ENCODE results near the gene RPL10.
A peak's percentile ranks its signal among the peaks of the same experiment; 100 is the strongest.

Gene RPL10

GRCh38 chrX:154363706-154364439, 34.3 kb upstream of the RPL10 start:
- no peak for DNase-seq

GRCh38 chrX:154365052-154365600, 33.1 kb upstream of the RPL10 start:
- no peak for DNase-seq

- DNase-seq: no peak
Observed at GRCh38 chrX:154365997-154366665, 32.0 kb upstream of the RPL10 start.

GRCh38 chrX:154366666-154367055, 31.5 kb upstream of the RPL10 start:
- DNase-seq: no peak

- no peak for DNase-seq
Observed at GRCh38 chrX:154367474-154368308, 30.5 kb upstream of the RPL10 start.

GRCh38 chrX:154368630-154369448, 29.3 kb upstream of the RPL10 start:
- DNase-seq: peak; percentile 97

GRCh38 chrX:154369449-154370299, 28.5 kb upstream of the RPL10 start:
- peak; percentile 81 for DNase-seq

- peak; percentile 10 for DNase-seq
Observed at GRCh38 chrX:154370300-154371016, 27.7 kb upstream of the RPL10 start.

GRCh38 chrX:154371017-154371788, 27.0 kb upstream of the RPL10 start:
- DNase-seq: peak; percentile 94

GRCh38 chrX:154371789-154372300, 26.3 kb upstream of the RPL10 start:
- DNase-seq: no peak

GRCh38 chrX:154372612-154373022, 25.6 kb upstream of the RPL10 start:
- peak; percentile 29 for DNase-seq

GRCh38 chrX:154373340-154374306, 24.6 kb upstream of the RPL10 start:
- peak; percentile 44 for DNase-seq

- DNase-seq: peak; percentile 18
Observed at GRCh38 chrX:154374313-154375155, 23.6 kb upstream of the RPL10 start, which contains the start of gene FLNA. TSS of gene FLNA (minus strand) at chrX:154374634. CDS start at chrX:154371245, 3,389 bp downstream.

- no peak for DNase-seq
Observed at GRCh38 chrX:154375156-154375504, 23.0 kb upstream of the RPL10 start.

- DNase-seq: no peak
Observed at GRCh38 chrX:154376774-154377173, 21.4 kb upstream of the RPL10 start.

- no peak for DNase-seq
Observed at GRCh38 chrX:154378059-154378798, 19.9 kb upstream of the RPL10 start.
